Islet precursor cell (in vitro differentiated cells): ENCODE measurements around the gene FAM120A.
"Not testable (repeated sequence)": the region's sequence is repeated elsewhere in the genome, so short reads cannot be mapped to it uniquely, and the experiment has no call there.

Source experiments
- DNase-seq: peaks from one replicate; pipeline ENCODE4 v3.0.0-alpha.2; 2018

FAM120A gene

DNA sequence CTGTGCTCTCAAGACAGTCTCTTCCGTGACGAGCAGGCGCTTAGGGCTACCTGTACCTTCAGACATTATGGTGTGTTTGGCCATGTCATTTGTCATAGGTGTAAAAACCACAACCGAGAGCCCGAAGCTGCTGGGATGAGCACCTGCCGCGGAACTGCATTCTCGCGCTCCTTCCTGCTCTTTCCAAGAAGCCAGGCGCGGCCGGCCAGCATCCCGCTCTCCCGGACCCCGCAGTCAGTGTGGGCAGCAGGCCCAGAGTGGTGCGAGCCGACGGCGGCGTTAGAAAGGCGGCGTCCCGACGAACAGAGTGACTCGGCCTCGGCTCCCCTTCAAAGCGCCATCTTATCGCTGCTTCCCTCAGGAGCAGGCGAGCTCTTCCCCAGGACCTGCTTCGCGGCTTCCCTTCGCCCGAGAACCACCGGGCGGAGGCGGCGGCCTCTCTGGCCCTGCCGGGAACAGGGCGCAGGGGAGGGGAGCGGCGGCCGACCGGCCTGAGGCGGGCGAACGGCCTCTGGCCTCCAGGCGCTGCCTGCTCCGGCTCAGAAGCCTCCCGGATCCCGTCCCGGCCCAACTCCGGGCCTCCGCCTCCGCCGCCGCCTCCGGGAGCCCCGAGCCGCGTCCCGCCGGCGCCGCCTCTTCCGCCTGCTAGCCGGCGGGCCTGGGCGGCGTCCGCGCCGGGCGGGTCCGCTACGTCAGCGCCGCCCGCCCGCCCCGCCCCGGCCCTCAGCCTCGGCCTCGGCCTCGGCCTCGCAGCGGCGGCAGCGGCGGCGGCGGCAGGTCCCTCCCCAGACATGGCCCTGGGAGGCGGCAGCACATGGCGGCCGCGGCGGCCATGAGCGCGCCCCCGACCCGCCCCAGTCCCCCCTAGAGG is at the start of gene FAM120A:
TSS of gene FAM120A (plus strand) at position 741 of the 871 bp plus-strand sequence. CDS start 231 bp downstream, outside the sequence.
- DNase-seq: peak; percentile 77

DNA sequence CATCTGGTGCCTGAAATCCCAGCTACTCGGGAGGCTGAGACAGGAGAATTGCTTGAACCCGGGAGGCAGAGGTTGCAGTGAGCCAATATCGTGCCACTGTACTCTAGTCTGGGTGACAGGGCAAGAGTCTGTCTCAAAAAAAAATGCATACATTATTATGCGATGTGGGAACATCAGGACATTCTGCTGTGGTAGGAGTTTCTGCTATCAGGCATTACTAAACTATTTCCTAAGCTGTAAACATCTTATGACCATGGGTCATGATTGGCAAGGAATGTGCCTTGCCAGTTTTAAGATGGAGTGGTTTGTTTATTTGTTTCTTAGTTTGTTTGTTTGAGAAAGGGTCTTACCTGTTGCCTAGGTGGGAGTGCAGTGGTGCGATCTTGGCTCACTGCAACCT is 45.1 kb upstream of the FAM120A start:
- DNase-seq: no peak

GRCh38 chr9:93413530-93413929 is 38.0 kb upstream of the FAM120A start:
- no peak for DNase-seq

- no peak for DNase-seq
These were observed 36.3 kb upstream of the FAM120A start for GRCh38 chr9:93415176-93415690.

GRCh38 chr9:93416530-93417235 is 34.8 kb upstream of the FAM120A start:
- DNase-seq: no peak

GRCh38 chr9:93417538-93417937 is 33.9 kb upstream of the FAM120A start:
- DNase-seq: no peak

DNA sequence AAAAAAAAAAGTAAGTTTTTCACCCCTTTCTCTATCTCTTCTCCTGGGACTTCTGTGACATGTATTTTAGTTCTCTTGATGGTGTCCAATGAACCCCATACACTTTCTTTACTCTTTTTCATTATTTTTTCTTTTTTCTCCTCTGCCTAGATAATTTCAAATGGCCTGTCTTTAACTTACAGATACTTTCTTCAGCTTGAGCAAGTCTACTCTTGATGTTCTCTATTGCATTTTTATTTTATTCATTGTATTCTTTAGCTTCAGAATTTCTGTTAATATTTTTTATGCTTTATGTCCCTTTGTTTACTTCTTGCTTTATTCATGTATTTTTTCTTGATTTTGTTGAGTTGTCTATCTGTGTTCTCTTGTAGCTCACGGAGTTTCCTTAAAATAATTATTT is 32.5 kb upstream of the FAM120A start:
- DNase-seq: no peak

DNA sequence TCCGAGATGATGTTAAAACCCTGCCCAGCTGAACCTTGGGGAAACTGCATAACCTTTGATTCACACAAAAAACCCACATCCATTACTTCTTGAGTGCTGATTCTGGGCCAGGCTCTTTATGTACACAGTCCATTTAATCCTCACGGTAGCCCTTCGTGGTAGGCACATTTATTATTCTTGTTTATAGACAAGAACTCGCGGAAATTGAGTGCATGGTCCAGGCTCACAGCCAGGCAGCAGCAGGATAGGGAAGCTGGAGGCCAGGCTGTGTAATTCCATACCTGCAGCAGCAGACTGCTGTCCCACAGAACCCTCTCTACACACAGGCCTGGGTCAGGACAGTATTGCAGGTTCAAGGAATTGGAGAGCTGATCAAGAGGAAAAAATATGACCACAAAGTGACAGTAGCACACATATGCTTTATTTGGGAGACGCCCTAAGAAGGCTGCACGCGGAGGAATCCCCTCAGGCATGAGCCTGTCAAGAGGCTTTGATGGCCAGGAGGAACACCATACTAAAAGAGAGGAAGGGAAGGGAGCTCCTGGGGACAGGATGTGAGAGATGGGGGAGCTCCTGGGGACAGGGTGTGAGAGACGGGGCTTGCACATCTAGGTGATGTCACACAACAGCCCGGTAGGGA is 28.4 kb upstream of the FAM120A start:
- no peak for DNase-seq

DNA sequence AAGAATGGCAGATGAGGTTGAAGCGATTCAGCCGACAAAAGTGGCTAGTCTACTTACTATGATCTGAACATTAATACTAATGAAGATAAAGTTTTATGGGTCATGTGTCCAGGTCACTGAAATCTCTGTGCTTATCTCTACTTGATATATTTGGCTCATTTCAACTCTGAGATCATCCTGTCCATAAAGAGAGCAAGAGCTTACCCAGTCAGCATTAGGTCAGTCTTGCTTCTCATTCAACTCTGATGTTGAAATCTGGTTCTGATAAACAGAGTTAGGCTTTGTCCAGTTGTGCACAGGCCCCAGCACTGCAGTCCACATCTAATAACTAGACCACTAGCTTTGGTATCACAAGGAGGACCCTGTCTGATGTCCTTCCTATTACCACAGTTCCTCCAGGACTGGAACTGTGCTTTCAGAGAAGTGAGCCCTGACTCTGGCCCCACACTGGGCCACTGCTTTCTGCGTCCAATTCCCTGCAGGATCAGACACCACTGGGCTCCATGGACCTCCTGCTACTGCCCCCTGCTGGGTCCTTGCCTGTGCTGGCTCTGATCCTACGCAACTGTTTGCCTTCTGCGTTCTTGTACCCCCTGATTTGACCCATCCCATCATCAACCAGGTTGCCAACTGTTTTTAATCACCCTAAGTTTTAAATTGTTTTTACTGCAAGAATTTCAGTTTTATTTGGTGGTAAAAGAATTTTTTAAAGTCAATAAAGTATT is 23.7 kb upstream of the FAM120A start:
- DNase-seq: no peak

DNA sequence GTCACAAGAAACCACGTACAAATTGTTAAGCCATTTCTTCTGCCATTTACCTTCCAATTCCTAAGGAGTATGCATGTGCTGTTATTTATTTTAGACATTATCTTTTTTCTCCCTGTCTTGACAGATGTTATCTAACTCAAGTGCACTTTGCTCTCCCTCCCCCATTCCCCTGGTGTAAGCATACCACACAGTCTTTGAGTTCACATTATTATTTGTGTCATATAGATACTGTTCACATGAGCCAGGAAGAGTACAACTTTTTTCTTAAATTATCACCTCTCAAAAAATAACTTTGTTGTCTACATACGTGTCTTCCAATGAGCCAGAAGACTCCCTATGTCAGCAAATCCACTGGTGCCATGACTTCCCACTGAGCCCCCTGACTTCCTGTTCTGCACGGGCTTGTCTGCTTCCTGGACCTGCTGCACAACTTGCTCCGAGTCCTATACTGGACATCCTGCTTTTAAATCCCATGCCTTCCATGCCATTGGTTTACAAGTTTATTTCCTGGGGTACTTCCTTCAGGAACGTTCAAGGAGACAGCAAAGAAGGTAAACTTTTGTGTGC is 19.9 kb upstream of the FAM120A start:
- no peak for DNase-seq

- DNase-seq: no peak
These were observed 18.5 kb upstream of the FAM120A start for GRCh38 chr9:93432964-93433363.

DNA sequence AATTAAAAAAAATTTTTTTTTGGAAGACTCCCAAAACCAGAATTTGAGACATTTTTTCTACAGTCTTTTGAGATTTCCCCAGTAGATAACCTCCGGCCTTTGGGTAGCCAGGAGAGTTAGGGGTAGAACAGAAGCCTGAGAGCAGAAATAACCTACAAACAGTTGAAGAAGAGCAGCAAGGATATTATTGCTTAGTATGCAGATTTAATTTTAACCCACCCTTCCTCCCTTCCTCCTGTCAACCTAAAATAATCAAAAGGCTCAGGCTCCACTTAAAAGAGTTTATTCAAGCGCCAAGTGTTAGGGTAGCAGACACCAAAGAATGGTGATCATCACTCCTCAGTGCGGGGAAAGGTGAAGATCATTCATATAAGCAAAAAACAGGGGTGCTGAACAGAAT is 17.4 kb upstream of the FAM120A start:
- no peak for DNase-seq

GRCh38 chr9:93435386-93435785 is 16.1 kb upstream of the FAM120A start:
- no peak for DNase-seq

DNA sequence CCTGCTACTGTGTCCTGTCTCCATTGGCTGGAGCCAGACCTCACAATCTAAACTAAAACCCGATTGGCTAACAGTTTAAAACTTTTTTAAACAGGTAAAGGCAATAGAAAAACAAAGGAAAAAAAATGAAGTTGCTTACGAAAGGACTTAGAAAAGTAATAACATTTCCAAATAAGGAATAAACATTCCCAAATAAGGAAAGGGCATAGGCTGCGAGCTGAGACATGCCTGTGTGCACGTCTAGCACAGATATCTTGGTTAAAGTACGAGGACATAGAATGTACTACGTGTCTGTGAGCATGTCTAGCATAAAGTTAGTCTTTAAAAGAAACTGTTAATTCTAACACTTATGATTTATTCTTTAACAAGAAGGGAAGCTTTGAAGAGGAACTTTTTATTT is 15.3 kb upstream of the FAM120A start:
- DNase-seq: no peak

DNA sequence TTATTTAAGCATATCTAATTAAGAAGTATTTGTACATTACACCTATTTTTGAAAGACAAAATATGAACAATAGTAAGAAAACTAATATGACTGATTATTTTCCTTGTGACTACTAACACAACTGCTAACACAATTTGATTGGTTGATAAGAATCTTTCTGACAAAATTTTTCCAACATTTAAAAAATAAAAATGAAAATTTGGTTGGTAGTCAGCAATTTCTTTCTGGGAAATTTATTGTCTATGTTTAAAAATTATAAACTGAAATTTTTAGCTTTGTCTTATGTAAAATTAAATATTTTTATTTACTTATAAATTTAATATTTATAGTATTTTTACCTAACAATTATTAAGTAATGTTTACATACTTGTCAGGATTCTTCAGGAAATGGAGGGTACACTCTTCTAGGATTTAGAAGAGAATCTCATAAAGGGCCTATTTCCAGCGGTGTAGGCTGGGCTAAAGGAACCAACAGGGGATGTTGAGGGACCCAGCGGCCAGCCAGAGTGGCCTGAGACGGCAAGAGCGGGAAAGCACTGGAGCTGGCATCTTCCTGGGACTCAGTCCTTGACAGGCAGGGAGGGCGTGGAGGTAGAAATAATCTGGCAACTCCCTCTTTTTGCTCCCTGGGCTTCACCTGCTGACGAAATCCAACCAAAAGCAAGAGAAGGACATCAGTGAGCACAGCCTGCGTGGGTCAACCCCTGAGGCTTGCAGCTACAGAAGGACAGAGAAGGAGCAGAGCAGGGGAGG is 14.7 kb upstream of the FAM120A start:
- DNase-seq: no peak

- DNase-seq: no peak
These were observed 13.5 kb upstream of the FAM120A start for GRCh38 chr9:93437996-93438395.

DNA sequence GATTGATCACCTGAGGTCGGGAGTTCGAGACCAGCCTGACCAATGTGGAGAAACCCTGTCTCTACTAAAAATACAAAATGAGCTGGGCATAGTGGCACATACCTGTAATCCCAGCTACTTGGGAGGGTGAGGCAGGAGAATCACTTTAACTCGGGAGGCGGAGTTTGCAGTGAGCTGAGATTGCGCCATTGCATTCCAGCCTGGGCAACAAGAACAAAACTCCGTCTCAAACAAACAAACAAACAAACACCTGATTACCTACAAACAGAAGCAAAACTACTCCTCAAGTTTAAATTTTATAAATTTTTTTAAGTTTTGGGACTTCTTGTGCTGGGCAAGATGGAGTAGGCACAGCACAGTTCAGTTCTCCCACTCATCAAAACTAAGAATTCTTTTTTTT is 12.2 kb upstream of the FAM120A start:
- not testable (repeated sequence) for DNase-seq

GRCh38 chr9:93440896-93441580 is 10.4 kb upstream of the FAM120A start:
- no peak for DNase-seq

DNA sequence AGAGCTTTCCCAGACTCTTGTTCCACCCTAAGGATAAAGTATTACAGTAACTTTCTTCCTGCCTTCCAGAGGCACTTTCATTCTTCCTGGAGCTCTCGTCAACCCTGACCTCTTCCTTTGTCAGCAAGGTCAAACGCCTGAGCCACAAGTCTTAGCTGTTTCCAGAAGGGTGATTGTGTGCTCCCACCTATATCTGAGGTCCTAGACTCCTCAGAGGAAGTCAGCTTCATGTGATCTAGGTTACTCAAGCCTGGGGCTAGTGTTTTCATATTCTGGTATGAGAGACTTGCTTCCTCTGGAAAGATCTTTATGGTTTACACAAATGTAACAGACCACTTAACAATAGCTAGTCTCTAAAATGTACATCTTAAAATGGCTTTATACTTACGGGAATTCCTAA is 5.4 kb upstream of the FAM120A start:
- DNase-seq: no peak

DNA sequence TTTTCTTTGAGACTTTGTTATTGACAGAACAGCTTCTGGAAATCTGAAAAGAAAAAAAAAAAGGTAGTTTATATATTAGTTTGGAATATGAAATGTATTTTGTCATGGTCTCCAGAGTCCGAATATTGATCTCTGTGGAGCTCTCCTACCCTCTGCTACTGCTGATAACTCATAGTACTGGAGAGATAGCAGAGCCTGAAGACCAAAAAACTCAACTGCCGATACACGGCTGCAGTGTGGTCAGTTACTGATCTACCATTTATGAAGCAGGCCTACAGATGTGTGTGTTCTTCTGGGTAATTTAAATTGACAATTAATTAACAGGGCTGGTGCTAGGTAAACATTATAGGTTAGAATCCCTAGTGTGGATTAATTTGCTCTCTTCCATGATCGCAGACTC is 3.8 kb upstream of the FAM120A start:
- no peak for DNase-seq
